Thymus (tissue), 11 donors: Measurements from ENCODE around the gene POFUT2. TPM values are rescaled to one million over a fixed set of nuclear protein-coding genes. Genes with fewer than 3 reads are reported as not detected.

ENCODE experiments used
- DNase-seq, 9 donors: peaks; one replicate each; pipeline ENCODE4 v3.0.0-alpha.2; 2013; ENCODE audit warnings: low spot score in 9 of 9, low read depth in 6 of 9, missing footprints in 1 of 9
- H3K27ac ChIP-seq, 2 donors: one replicate each; pipeline ENCODE4 v1.5.1; 2013; ENCODE audit warnings: control low read depth in 1 of 2, low read depth in 1 of 2, low read length in 1 of 2, mild to moderate bottlenecking in 1 of 2, moderate library complexity in 1 of 2
- H3K27me3 ChIP-seq, 2 donors: one replicate each; pipeline ENCODE4 v1.5.1; 2013; ENCODE audit warnings: low read length in 1 of 2; ENCODE audit not compliant: control insufficient read depth in 2 of 2, insufficient read depth in 1 of 2
- H3K36me3 ChIP-seq, 2 donors: one replicate each; pipeline ENCODE4 v1.5.1; 2013; ENCODE audit warnings: low read length in 1 of 2, mild to moderate bottlenecking in 1 of 2, moderate library complexity in 1 of 2; ENCODE audit not compliant: control insufficient read depth in 2 of 2, insufficient read depth in 2 of 2
- H3K4me1 ChIP-seq, 2 donors: one replicate each; pipeline ENCODE4 v1.5.1; 2013; ENCODE audit warnings: low read length in 2 of 2; ENCODE audit not compliant: control insufficient read depth in 2 of 2, insufficient read depth in 2 of 2
- H3K4me3 ChIP-seq, 2 donors: one replicate each; pipeline ENCODE4 v1.5.1; 2013; ENCODE audit warnings: low read length in 2 of 2, control low read depth in 1 of 2, mild to moderate bottlenecking in 1 of 2
- H3K9me3 ChIP-seq, 2 donors: one replicate each; pipeline ENCODE4 v1.5.1; 2013; ENCODE audit warnings: low read length in 1 of 2, mild to moderate bottlenecking in 1 of 2; ENCODE audit not compliant: control insufficient read depth in 2 of 2, insufficient read depth in 1 of 2
- WGBS: extraction: QIAGEN DNeasy Blood & Tissue Kit; methylation state at CpG from one replicate; pipeline ENCODE4 v1.1.7; 2013; 5-methylcytosine and 5-hydroxymethylcytosine counted together
- polyA plus RNA-seq: library from polyadenylated mRNA; stranded (reverse); fragments of 200-250 nt; gene quantifications from one replicate; pipeline ENCODE4 v1.2.3, GENCODE V29; 2013
- total RNA-seq: library from RNA; stranded (reverse); fragments of 120-200 nt; gene quantifications from one replicate; pipeline ENCODE4 v1.2.4, GENCODE V29; 2013
- donor health status: healthy.

Gene POFUT2
- total and polyA plus RNA-seq, 2 donors = 5.7 to 31.9 TPM

GRCh38 chr21:45302082-45303061 is 14.7 kb upstream of the POFUT2 start:
- Histone ChIP-seq H3K4me1 (peaks cover 0 to 13% of the 10 kb centered on the region in 2 donors), H3K4me3 (no peak overlapping the region), H3K36me3 (no peaks in the 10 kb centered on the region), H3K9me3 (no peaks in the 10 kb centered on the region), H3K27me3 (peaks cover 0 to 3% of the 10 kb centered on the region in 2 donors), H3K27ac (peak overlapping the region; percentile 37 to 61)
- WGBS = 73% methylated on average over 54 of the region's 54 CpGs
- DNase-seq = peak in 1 of 9 donors; percentile 41

GRCh38 chr21:45301521-45302081 is 13.9 kb upstream of the POFUT2 start:
- H3K27me3 ChIP-seq = peaks cover 0 to 3% of the 10 kb centered on the region in 2 donors
- H3K9me3 ChIP-seq = no peaks in the 10 kb centered on the region
- no peak overlapping the region for H3K4me3 ChIP-seq
- H3K27ac ChIP-seq = peak overlapping the region; percentile 6 to 37
- 94% methylated on average over 20 of the region's 20 CpGs for WGBS
- no peaks in the 10 kb centered on the region for H3K36me3 ChIP-seq
- DNase-seq = no peak
- H3K4me1 ChIP-seq = peaks cover 0 to 13% of the 10 kb centered on the region in 2 donors

GRCh38 chr21:45300786-45301520 is 13.3 kb upstream of the POFUT2 start:
- WGBS = 94% methylated on average over 43 of the region's 43 CpGs
- Histone ChIP-seq H3K9me3 (no peaks in the 10 kb centered on the region), H3K36me3 (no peaks in the 10 kb centered on the region), H3K27ac (peak overlapping the region in 1 of 2 donors; percentile 18), H3K4me1 (peaks cover 0 to 13% of the 10 kb centered on the region in 2 donors), H3K27me3 (no peaks in the 10 kb centered on the region), H3K4me3 (no peak overlapping the region)
- DNase-seq = no peak

GRCh38 chr21:45299864-45300785 is 12.4 kb upstream of the POFUT2 start:
- Histone ChIP-seq H3K4me3 (no peak overlapping the region), H3K27me3 (peaks cover 0 to 5% of the 10 kb centered on the region in 2 donors), H3K36me3 (no peaks in the 10 kb centered on the region), H3K9me3 (no peaks in the 10 kb centered on the region), H3K27ac (no peak overlapping the region), H3K4me1 (peaks cover 0 to 15% of the 10 kb centered on the region in 2 donors)
- no peak for DNase-seq
- WGBS = 92% methylated on average over 34 of the region's 34 CpGs

GRCh38 chr21:45299026-45299863 is 11.6 kb upstream of the POFUT2 start:
- no peak for DNase-seq
- WGBS = 95% methylated on average over 22 of the region's 22 CpGs
- Histone ChIP-seq H3K4me1 (peaks cover 0 to 22% of the 10 kb centered on the region in 2 donors), H3K27ac (no peak overlapping the region), H3K4me3 (no peak overlapping the region), H3K27me3 (peaks cover 3 to 14% of the 10 kb centered on the region in 2 donors), H3K36me3 (no peaks in the 10 kb centered on the region), H3K9me3 (no peaks in the 10 kb centered on the region)

- WGBS = 96% methylated on average over 4 of the region's 4 CpGs
- H3K9me3 ChIP-seq = no peaks in the 10 kb centered on the region
- H3K27ac ChIP-seq = no peak overlapping the region
- no peak for DNase-seq
- H3K36me3 ChIP-seq = no peaks in the 10 kb centered on the region
- peaks cover 3 to 28% of the 10 kb centered on the region in 2 donors for H3K27me3 ChIP-seq
- H3K4me3 ChIP-seq = no peak overlapping the region
- peaks cover 0 to 32% of the 10 kb centered on the region in 2 donors for H3K4me1 ChIP-seq
Observed at GRCh38 chr21:45297869-45298268, 10.2 kb upstream of the POFUT2 start.

GRCh38 chr21:45297329-45297728 is 9.6 kb upstream of the POFUT2 start:
- H3K27me3 ChIP-seq = peaks cover 3 to 31% of the 10 kb centered on the region in 2 donors
- no peak overlapping the region for H3K27ac ChIP-seq
- H3K4me3 ChIP-seq = no peak overlapping the region
- DNase-seq = no peak
- peaks cover 4 to 34% of the 10 kb centered on the region in 2 donors for H3K4me1 ChIP-seq
- H3K36me3 ChIP-seq = no peaks in the 10 kb centered on the region
- 94% methylated on average over 9 of the region's 9 CpGs for WGBS
- no peaks in the 10 kb centered on the region for H3K9me3 ChIP-seq

GRCh38 chr21:45296638-45297037 is 8.9 kb upstream of the POFUT2 start:
- Histone ChIP-seq H3K4me3 (no peak overlapping the region), H3K36me3 (no peaks in the 10 kb centered on the region), H3K4me1 (peaks cover 5 to 32% of the 10 kb centered on the region in 2 donors), H3K9me3 (no peaks in the 10 kb centered on the region), H3K27me3 (peaks cover 3 to 31% of the 10 kb centered on the region in 2 donors), H3K27ac (no peak overlapping the region)
- DNase-seq = no peak
- WGBS = 98% methylated on average over 7 of the region's 7 CpGs
